ENCODE results near the gene ECSCR.

The ECSCR gene

DNA sequence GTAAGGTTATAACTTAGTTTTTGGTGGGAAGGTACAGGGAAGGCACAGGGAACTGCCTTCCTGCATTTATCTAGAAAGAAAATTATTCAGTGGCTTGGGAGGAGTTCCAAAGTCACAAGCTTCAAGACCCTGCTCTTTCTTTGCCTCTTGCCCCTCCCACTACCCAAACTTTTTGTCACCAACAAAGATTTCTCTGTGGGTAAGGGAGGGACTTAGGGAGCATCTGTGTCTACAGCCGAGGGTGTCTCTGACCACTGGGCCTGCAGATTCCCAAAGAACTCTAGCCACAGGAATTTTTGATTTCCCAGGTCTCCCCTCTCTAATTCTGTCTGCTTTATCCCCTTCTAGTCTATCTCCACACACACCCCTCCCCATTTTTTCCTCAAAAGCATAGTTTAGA, 2.1 kb downstream of the ECSCR start:
- no peak for TF ChIP-seq ZNF274 (IDR thresholded peaks at IDR 0.05; ENCODE audit: low read depth, low read length)
- no peak overlapping the region for H3K4me3 ChIP-seq (ENCODE audit: low read length)

DNA sequence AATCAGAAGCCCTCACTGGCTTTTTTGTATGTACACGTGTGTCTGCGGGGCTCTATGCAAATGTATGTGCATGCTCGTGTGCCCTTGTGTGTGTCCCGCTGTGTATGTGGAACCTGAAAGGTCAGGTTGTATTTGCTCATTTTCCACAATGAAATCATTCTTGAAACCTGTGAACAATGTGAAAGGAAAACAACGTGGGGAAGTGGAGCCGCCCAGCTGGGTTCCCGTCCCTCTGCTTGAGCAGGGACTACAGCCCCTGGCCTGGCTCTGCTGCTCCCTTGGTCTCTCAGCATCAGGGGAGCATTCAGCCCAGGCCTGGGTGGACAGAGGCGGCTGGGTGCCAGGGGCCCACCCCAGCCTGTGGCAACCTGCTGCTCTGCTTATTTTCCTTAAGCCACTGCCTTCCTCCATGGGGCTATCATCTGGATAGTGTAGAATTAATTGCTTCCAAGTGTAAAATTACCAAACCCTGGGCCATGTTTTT, 3.0 kb downstream of the ECSCR start:
- no peak overlapping the region for H3K4me3 ChIP-seq (ENCODE audit: low read length)
- no peak for TF ChIP-seq ZNF274 (IDR thresholded peaks at IDR 0.05; ENCODE audit: low read depth, low read length)

DNA sequence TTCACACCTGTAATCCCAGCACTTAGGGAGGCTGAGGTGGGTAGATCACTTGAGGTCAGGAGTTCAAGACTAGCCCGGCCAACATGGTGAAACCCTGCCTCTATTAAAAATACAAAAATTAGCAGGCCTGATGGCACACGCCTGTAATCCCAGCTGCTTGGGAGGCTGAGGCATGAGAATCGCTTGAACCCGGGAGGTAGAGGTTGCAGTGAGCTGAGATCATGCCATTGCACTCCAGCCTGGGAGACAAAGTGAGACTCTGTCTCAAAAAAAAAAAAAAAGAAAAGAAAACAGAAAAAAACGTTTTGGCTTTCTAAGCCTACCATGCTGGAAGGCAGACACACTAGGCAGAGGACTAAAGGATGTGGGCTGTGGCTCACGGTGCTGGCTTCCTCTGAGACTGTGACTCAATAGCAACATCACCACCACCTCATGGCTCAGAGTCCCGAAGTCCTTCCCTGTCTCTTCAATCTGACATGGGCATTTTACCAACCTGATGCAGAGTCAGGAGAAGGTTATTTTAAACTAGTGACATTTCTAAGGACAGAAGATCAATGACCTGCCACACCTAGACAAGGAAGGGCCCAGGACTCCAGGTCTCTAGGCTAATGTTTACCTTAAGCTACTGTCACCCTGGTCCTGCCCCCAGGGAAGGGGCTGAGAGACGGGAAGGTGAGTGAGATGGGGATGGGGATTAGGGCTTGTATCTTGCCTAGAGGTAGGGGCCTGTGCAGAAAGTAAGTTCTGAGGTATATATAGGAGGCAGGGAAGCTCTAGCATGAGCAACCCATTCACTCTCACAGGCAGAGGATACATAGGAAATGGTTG, 3.7 kb downstream of the ECSCR start:
- no peak for TF ChIP-seq ZNF274 (IDR thresholded peaks at IDR 0.05; ENCODE audit: low read depth, low read length)
- H3K4me3 ChIP-seq (ENCODE audit: low read length), result no peak overlapping the region

DNA sequence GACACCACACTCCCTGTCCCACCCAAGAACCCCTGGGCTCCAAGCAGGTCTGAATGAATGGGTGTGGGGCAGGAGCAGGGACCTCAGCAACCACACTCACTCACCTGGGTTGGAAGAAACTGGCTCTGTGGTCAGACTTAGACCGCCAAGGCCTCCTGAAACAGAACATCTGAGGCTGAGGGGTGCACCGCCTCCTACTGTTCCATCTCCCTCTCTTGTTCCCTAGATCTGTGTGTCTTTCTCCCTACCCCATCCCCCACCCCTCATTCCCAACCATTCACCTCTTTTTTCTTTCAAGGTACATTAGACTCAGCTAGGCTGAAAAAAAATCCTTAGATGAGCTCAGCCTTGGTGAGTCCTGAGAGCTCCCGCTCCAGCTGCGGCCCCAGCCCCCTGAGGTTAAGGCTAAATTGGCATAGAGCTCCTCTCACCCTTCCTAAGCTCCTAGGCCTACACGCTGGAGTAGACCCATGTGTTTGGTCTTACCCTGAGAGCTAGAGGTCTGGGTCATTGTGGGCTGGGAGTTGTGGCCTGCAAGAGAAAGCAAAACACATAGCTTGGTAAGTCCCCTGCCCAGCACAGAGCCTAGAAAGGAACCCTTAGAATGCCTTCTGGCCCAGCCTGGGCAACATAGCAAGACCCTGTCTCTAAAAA, 4.8 kb downstream of the ECSCR start:
- H3K4me3 ChIP-seq (ENCODE audit: low read length), result no peak overlapping the region
- no peak for TF ChIP-seq ZNF274 (IDR thresholded peaks at IDR 0.05; ENCODE audit: low read depth, low read length)

DNA sequence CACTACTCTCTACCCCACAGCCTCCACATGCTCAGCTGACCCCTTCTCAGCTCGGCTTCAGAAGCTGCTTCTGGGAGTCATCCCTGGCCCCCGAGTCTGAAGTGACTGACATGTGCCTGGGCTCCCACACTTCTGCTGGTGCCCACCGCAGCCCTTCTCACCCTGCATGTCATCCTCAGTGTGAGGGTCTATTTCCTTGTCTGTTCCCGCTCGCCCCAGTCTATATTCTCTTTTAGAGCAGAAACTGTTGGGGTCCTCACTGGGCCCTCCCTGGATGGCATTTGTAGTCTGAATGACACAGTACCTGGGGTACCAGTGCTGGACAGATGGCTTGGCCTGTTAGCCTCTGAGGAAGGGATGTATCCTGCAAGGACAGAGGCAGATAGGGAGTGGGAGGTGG, 5.3 kb downstream of the ECSCR start:
- no peak overlapping the region for H3K4me3 ChIP-seq (ENCODE audit: low read length)
- no peak for TF ChIP-seq ZNF274 (IDR thresholded peaks at IDR 0.05; ENCODE audit: low read depth, low read length)

DNA sequence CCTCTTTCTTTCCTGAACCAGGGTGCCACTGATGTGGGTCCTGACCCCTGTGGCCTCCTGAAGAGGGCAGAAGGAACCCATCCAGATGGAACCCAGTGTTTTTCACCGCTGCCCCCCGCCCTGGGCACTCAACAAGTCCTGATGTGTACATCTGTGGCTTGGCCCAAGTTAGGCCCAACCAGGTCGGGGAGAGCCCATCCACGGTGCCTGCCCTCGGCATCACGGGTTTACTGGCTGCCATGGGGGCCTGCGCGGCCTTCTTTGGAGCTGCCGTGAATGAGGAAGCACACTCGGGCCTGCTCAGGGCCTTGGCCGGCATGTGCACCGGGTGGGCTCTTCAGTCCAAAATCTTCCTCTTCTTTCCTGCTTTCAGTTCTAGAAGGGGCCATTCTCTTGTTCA, 5.8 kb downstream of the ECSCR start:
- no peak for TF ChIP-seq ZNF274 (IDR thresholded peaks at IDR 0.05; ENCODE audit: low read depth, low read length)
- H3K4me3 ChIP-seq (ENCODE audit: low read length), result no peak overlapping the region

DNA sequence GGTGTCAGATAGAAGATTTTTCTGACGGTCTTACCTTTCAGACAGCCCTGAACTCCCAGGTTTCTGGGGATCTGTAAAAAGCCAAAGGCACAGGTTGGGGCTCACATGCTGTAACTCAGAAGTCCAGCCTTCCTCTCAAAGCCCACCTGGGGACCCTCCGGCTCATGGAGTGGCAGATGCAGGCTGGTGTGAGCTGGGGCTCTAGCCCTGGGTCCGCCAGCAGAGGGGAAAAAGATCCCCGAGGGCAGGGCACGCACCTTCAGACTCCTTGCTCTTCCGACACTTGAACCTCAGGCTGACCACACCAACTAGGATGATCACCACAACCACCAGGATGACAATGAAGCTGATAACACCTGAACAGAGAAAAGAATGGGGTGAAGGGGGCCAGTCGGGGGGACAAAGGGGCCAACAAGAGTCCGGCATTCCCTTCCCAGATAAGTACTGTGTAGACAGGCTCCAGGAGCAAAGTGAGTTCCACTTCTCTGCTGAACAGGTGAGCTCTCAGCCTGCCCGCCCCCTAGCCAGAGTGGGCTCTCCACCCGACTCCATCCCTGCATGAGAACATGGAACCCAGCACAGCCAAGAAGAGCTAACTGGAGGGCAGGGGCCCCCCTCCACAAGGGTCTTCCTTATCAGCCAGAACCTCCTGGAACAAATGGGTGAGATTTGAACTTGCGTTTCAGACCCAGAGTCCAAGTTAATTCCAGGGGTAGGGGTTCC, 7.8 kb downstream of the ECSCR start:
- no peak overlapping the region for H3K4me3 ChIP-seq (ENCODE audit: low read length)
- TF ChIP-seq ZNF274 (IDR thresholded peaks at IDR 0.05; ENCODE audit: low read depth, low read length), result no peak

DNA sequence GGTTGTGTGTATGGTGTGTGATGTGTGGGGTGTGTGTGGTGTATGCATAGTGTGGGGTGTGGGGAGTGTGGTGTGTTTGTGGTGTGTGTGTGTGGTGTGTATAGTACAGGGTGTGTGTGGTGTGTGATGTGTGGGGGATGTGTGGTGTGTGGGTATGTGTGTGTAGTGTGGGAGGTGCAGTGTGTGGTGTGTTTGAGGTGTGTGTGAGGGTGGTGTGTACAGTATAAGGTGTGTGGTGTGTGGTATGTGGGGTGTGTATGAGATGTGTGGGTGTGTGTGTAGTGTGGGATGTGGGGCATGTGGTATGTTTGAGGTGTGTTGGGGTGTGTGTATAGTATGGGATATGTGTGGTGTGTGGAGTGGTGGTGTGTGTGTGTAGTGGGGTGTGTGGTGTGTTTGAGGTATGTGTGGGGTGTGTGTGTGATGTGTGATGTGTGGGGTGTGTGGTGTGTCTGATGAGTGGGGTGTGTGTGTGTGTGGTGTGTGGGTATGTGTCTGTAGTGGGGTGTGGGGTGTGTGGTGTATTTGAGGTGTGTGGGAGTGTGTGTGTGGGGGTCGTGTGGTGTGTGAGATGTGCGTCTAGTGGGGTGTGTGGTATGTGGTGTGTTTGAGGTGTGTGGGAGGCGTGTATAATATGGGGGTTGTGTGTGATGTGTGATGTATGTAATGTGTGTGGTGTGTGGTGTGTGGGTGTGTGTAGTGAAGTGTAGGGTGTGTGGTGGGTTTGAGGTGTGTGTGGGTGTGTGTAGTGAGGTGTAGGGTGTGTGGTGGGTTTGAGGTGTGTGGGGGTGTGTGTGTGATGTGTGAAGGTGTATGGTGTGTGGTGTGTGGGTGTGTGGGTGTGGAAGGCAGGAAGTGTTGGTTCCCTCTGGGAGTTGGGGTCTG, 8.6 kb downstream of the ECSCR start:
- H3K4me3 ChIP-seq (ENCODE audit: low read length), result no peak overlapping the region

DNA sequence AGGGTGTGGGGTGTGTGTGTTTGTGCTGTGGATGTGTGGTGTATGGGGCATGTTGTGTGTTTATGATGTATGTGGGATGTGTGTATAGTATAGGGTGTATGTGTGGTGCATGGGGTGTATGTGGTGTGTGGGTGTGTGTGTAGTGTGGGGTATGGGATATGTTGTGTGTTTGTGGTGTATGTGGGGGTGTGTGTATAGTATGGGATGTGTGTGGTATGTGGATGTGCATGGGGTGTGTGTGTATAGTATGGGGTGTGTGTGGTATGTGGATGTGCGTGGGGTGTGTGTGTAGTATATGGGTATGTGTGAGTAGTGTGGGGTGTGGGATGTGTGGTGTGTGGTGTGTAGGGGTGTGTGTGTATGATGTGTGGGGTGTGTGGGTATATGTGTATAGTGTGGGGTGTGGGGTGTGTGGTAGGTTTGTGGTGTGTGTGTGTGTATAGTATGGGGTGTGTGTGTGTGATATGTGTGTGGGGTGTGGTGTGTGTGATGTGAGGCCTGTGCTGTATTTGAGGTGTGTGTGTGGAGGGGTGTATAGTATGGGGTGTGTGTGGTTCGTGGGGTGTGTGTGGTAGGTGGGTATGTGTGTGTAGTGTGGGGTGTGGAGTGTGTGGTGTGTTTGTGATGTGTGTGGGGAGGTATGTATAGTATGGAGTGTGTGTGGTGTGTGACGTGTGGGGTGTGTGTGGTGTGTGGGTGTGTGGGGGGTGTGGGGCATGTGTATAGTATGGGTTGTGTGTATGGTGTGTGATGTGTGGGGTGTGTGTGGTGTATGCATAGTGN, 10.5 kb downstream of the ECSCR start:
- no peak overlapping the region for H3K4me3 ChIP-seq (ENCODE audit: low read length)
- TF ChIP-seq ZNF274 (IDR thresholded peaks at IDR 0.05; ENCODE audit: low read depth, low read length), result no peak

More for the DNA sequence above, 8.6 kb downstream of the ECSCR start:
- no peak for TF ChIP-seq ZNF274 (IDR thresholded peaks at IDR 0.05; ENCODE audit: low read depth, low read length)

DNA sequence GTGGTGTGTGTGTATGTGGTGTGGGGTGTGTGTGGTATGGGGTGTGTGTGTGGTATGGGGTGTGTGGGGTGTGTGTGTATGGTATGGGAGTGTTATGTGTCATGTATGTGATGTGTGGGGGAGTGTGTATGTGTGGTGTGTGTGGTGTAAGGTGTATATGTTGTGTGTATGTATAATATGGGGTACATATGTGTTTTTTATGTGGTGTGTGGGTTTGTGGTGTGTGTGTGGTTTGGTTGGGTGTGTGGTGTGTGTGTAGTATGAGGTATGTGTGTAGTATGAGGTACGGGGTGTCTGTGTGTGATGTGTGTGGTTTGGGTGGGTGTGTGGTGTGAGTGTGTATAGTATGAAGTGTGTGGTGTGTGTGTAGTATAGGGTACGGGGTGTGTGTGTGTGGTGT, 11.4 kb downstream of the ECSCR start:
- H3K4me3 ChIP-seq (ENCODE audit: low read length), result no peak overlapping the region

DNA sequence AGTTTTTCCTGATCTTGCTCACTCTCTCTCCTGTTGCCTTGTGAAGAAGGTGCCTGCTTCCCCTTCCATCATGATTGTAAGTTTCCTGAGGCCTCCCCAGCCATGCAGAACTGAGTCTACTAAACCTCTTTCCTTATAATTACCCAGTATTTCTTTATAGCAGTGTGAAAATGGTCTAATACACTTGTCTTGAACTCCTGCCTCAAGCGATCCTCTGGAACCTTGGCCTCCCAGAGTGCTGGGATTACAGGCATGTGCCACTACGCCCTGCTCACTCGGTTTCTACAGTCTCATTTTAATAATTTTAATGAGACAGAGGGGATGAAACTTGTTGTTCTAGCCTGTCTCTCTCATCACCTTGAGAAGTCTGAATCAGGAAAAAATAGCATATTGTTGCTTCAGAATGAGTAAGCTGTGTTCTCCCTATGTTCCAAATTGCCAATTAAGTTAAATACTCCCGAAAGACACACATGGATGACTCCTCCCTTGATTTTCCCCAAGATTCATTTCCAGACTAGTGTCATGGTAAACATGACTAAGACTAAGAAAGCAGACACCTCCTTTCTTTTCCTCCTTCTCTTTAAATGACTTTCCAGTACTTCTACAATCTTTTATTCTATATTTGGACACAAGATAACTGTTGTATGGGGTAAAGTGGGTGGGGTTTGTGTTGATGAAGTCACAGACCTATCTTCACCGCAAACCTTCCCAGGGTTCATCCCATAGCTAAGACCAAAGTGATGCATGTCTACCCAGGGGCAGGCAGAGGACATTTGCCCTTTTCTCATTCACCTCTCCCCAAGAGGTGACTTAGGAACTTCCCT, 15.4 kb downstream of the ECSCR start:
- no peak for TF ChIP-seq ZNF274 (IDR thresholded peaks at IDR 0.05; ENCODE audit: low read depth, low read length)
- H3K4me3 ChIP-seq (ENCODE audit: low read length), result no peak overlapping the region

More for the DNA sequence above, 11.4 kb downstream of the ECSCR start:
- TF ChIP-seq ZNF274 (IDR thresholded peaks at IDR 0.05; ENCODE audit: low read depth, low read length), result no peak
